Stimulated activated naive CD8-positive, alpha-beta T cell treated with anti-CD3 and anti-CD28 coated beads, Interleukin-15, Interleukin-2, amounts not matched to agents 100 ng/mL and 50 ng/mL, for 24 hours (primary cell): Measurements from ENCODE around the gene CCDC6.
"Not testable (repeated sequence)": the region's sequence is repeated elsewhere in the genome, so short reads cannot be mapped to it uniquely, and the experiment has no call there.

Experiments used
- H3K27ac Mint-ChIP-seq: one replicate; pipeline ENCODE4 v1.8.0; 2021; ENCODE audit warnings: mild to moderate bottlenecking, mixed read lengths
- H3K27me3 Mint-ChIP-seq: one replicate; pipeline ENCODE4 v1.8.0; 2021; ENCODE audit warnings: mixed read lengths
- H3K36me3 Mint-ChIP-seq: one replicate; pipeline ENCODE4 v1.8.0; 2021; ENCODE audit warnings: low read depth, mixed read lengths
- H3K4me1 Mint-ChIP-seq: one replicate; pipeline ENCODE4 v1.8.0; 2021; ENCODE audit warnings: low read depth, mixed read lengths
- H3K4me3 Mint-ChIP-seq: one replicate; pipeline ENCODE4 v1.8.0; 2021; ENCODE audit warnings: mild to moderate bottlenecking, mixed read lengths
- H3K9me3 Mint-ChIP-seq: one replicate; pipeline ENCODE4 v1.8.0; 2021; ENCODE audit warnings: mixed read lengths

The CCDC6 gene

GRCh38 chr10:59779756-59780533 is 126.4 kb downstream of the CCDC6 start:
- Mint-ChIP-seq H3K4me1 (no peaks in the 10 kb centered on the region), H3K36me3 (no peaks in the 10 kb centered on the region), H3K27ac (no peak overlapping the region), H3K4me3 (no peak overlapping the region), H3K27me3 (no peaks in the 10 kb centered on the region), H3K9me3 (no peaks in the 10 kb centered on the region)

- Mint-ChIP-seq H3K27me3 (no peaks in the 10 kb centered on the region), H3K9me3 (peaks cover 4% of the 10 kb centered on the region), H3K36me3 (no peaks in the 10 kb centered on the region), H3K4me3 (no peak overlapping the region), H3K27ac (no peak overlapping the region), H3K4me1 (no peaks in the 10 kb centered on the region)
Measured at GRCh38 chr10:59774451-59774850, 131.9 kb downstream of the CCDC6 start.

GRCh38 chr10:59773088-59773487 is 133.3 kb downstream of the CCDC6 start:
- Mint-ChIP-seq H3K4me3 (no peak overlapping the region), H3K27me3 (no peaks in the 10 kb centered on the region), H3K4me1 (no peaks in the 10 kb centered on the region), H3K36me3 (no peaks in the 10 kb centered on the region), H3K9me3 (peaks cover 4% of the 10 kb centered on the region), H3K27ac (no peak overlapping the region)

- H3K4me3 Mint-ChIP-seq, result no peak overlapping the region
- H3K27ac Mint-ChIP-seq, result no peak overlapping the region
- peaks cover 4% of the 10 kb centered on the region for H3K9me3 Mint-ChIP-seq
- no peaks in the 10 kb centered on the region for H3K36me3 Mint-ChIP-seq
- H3K27me3 Mint-ChIP-seq, result no peaks in the 10 kb centered on the region
- H3K4me1 Mint-ChIP-seq, result no peaks in the 10 kb centered on the region
Measured at GRCh38 chr10:59771162-59771807, 135.1 kb downstream of the CCDC6 start.

GRCh38 chr10:59770689-59771088 is 135.7 kb downstream of the CCDC6 start:
- Mint-ChIP-seq H3K36me3 (no peaks in the 10 kb centered on the region), H3K27me3 (no peaks in the 10 kb centered on the region), H3K27ac (no peak overlapping the region), H3K4me3 (no peak overlapping the region), H3K4me1 (no peaks in the 10 kb centered on the region), H3K9me3 (peaks cover 4% of the 10 kb centered on the region)

GRCh38 chr10:59762505-59762904 is 143.9 kb downstream of the CCDC6 start:
- Mint-ChIP-seq H3K4me1 (no peaks in the 10 kb centered on the region), H3K27ac (no peak overlapping the region), H3K4me3 (no peak overlapping the region), H3K36me3 (no peaks in the 10 kb centered on the region), H3K9me3 (peaks cover 4% of the 10 kb centered on the region), H3K27me3 (no peaks in the 10 kb centered on the region)

GRCh38 chr10:59757966-59758365 is 148.4 kb downstream of the CCDC6 start:
- Mint-ChIP-seq H3K4me1 (no peaks in the 10 kb centered on the region), H3K27ac (no peak overlapping the region), H3K9me3 (peaks cover 4% of the 10 kb centered on the region), H3K36me3 (no peaks in the 10 kb centered on the region), H3K27me3 (peaks cover 4% of the 10 kb centered on the region), H3K4me3 (no peak overlapping the region)

- H3K9me3 Mint-ChIP-seq, result no peaks in the 10 kb centered on the region
- no peaks in the 10 kb centered on the region for H3K36me3 Mint-ChIP-seq
- no peak overlapping the region for H3K4me3 Mint-ChIP-seq
- H3K4me1 Mint-ChIP-seq, result no peaks in the 10 kb centered on the region
- peaks cover 14% of the 10 kb centered on the region for H3K27me3 Mint-ChIP-seq
- no peak overlapping the region for H3K27ac Mint-ChIP-seq
Measured at GRCh38 chr10:59754951-59755350, 151.4 kb downstream of the CCDC6 start.

GRCh38 chr10:59753267-59753666 is 153.1 kb downstream of the CCDC6 start, which contains the start of gene MRLN:
Gene MRLN, minus strand, starts transcription at chr10:59753455.
- no peaks in the 10 kb centered on the region for H3K9me3 Mint-ChIP-seq
- no peaks in the 10 kb centered on the region for H3K36me3 Mint-ChIP-seq
- no peak within 1 kb of the TSS for H3K4me3 Mint-ChIP-seq
- peaks cover 19% of the 10 kb centered on the region for H3K27me3 Mint-ChIP-seq
- no peak within 1 kb of the TSS for H3K27ac Mint-ChIP-seq
- H3K4me1 Mint-ChIP-seq, result no peaks in the 10 kb centered on the region

- peaks cover 22% of the 10 kb centered on the region for H3K27me3 Mint-ChIP-seq
- no peaks in the 10 kb centered on the region for H3K36me3 Mint-ChIP-seq
- H3K27ac Mint-ChIP-seq, result no peak overlapping the region
- H3K4me3 Mint-ChIP-seq, result no peak overlapping the region
- H3K4me1 Mint-ChIP-seq, result no peaks in the 10 kb centered on the region
- no peaks in the 10 kb centered on the region for H3K9me3 Mint-ChIP-seq
Measured at GRCh38 chr10:59752278-59752940, 153.9 kb downstream of the CCDC6 start.

GRCh38 chr10:59750155-59750945 is 156.0 kb downstream of the CCDC6 start:
- H3K4me1 Mint-ChIP-seq, result no peaks in the 10 kb centered on the region
- H3K27me3 Mint-ChIP-seq, result peaks cover 22% of the 10 kb centered on the region
- no peak overlapping the region for H3K27ac Mint-ChIP-seq
- no peak overlapping the region for H3K4me3 Mint-ChIP-seq
- no peaks in the 10 kb centered on the region for H3K36me3 Mint-ChIP-seq
- no peaks in the 10 kb centered on the region for H3K9me3 Mint-ChIP-seq

- Mint-ChIP-seq H3K4me1 (no peaks in the 10 kb centered on the region), H3K9me3 (no peaks in the 10 kb centered on the region), H3K27ac (no peak overlapping the region), H3K4me3 (no peak overlapping the region), H3K27me3 (peaks cover 22% of the 10 kb centered on the region), H3K36me3 (no peaks in the 10 kb centered on the region)
Measured at GRCh38 chr10:59748834-59749233, 157.5 kb downstream of the CCDC6 start.

- no peak overlapping the region for H3K27ac Mint-ChIP-seq
- no peaks in the 10 kb centered on the region for H3K9me3 Mint-ChIP-seq
- peaks cover 8% of the 10 kb centered on the region for H3K27me3 Mint-ChIP-seq
- H3K4me1 Mint-ChIP-seq, result no peaks in the 10 kb centered on the region
- H3K4me3 Mint-ChIP-seq, result no peak overlapping the region
- H3K36me3 Mint-ChIP-seq, result no peaks in the 10 kb centered on the region
Measured at GRCh38 chr10:59745163-59745650, 161.1 kb downstream of the CCDC6 start.

- not testable (repeated sequence) for H3K4me1 Mint-ChIP-seq
Measured at GRCh38 chr10:59744762-59745161, 161.6 kb downstream of the CCDC6 start.

More at GRCh38 chr10:59744762-59745161, 161.6 kb downstream of the CCDC6 start:
- not testable (repeated sequence) for H3K27me3 Mint-ChIP-seq, H3K9me3 Mint-ChIP-seq, H3K36me3 Mint-ChIP-seq, H3K4me3 Mint-ChIP-seq, H3K27ac Mint-ChIP-seq
